GM23338 (cell line): Measurements from ENCODE around the gene PTPRH.

Source experiments
- CREB1 ChIP-seq: fragments of 250-450 bp; sonication (Bioruptor Pico); IDR thresholded peaks from 2 replicates; pipeline ENCODE4 v1.5.0; 2020; ENCODE audit warnings: low read depth, mild to moderate bottlenecking, moderate library complexity
- CTCF ChIP-seq, 2 experiments: fragments of 200-600 bp in 1 of 2; sonication (generic) in 1 of 2; conservative IDR thresholded peaks; 2 replicates each; pipeline versions ENCODE4 v1.5.1 to v1.6.1; 2016 to 2017; ENCODE audit warnings: antibody characterized with exemption in 2 of 2, low read depth in 2 of 2, mild to moderate bottlenecking in 2 of 2, moderate library complexity in 1 of 2
- EZH2 ChIP-seq: fragments of 200-600 bp; sonication (generic); IDR thresholded peaks from one replicate; pipeline ENCODE4 v1.8.0; 2017; ENCODE audit warnings: antibody characterized with exemption, mild to moderate bottlenecking, low read depth; ENCODE audit not compliant: unreplicated experiment
- JUNB ChIP-seq: IDR thresholded peaks from one replicate; pipeline ENCODE4 v1.6.1; 2016; ENCODE audit warnings: antibody characterized with exemption; ENCODE audit not compliant: unreplicated experiment
- REST ChIP-seq: IDR thresholded peaks from one replicate; pipeline ENCODE4 v1.6.1; 2018; ENCODE audit warnings: antibody characterized with exemption; ENCODE audit not compliant: unreplicated experiment

GRCh38 chr19:55225415-55225958, 16.2 kb upstream of the PTPRH start:
- TF ChIP-seq JUNB (no peak), CTCF (conservative IDR thresholded peaks at IDR 0.05; ENCODE audit: low read depth in 2 of 2) (no peak), EZH2 (no peak), CREB1 (CRISPR knock-in tag) (no peak), REST (no peak)
